ENCODE measurements around the gene KCNJ10.
A peak's percentile ranks its signal among the peaks of the same experiment; 100 is the strongest.

The KCNJ10 gene

DNA sequence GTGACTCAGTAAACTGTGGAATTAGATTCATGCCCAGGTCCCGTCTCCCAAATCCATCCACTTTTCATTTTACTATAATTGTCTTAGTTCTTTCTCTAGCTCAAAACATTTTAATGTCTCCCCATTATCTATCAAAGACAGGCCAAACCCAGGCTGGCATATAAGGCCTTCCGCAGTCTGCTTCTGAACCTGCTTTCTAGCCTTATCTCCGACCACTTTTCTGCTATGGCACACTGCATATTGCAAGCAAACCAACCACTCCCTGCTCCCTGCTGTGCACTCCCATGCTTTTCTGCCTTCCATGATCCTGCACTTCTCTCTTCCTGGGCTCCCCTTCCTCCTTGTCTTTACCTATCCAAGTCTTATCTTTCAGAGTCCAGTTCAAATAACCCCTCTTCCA is 20.9 kb downstream of the KCNJ10 start:
- no peak for ATAC-seq (ENCODE audit: low read depth)
- no peak for DNase-seq (ENCODE audit: low spot score)
- Histone ChIP-seq H3K4me3 (ENCODE audit: severe bottlenecking) (no peak overlapping the region), H3K4me1 (ENCODE audit: insufficient read depth, poor library complexity, severe bottlenecking) (no peaks in the 10 kb centered on the region), H3K36me3 (ENCODE audit: low read depth) (no peaks in the 10 kb centered on the region), H3K27me3 (ENCODE audit: insufficient read depth, poor library complexity, severe bottlenecking) (no peaks in the 10 kb centered on the region), H3K27ac (ENCODE audit: poor library complexity, severe bottlenecking) (no peak overlapping the region), H3K9me3 (ENCODE audit: severe bottlenecking) (no peaks in the 10 kb centered on the region)
- TF ChIP-seq CTCF (IDR thresholded peaks at IDR 0.05; ENCODE audit: poor library complexity, severe bottlenecking) = no peak

DNA sequence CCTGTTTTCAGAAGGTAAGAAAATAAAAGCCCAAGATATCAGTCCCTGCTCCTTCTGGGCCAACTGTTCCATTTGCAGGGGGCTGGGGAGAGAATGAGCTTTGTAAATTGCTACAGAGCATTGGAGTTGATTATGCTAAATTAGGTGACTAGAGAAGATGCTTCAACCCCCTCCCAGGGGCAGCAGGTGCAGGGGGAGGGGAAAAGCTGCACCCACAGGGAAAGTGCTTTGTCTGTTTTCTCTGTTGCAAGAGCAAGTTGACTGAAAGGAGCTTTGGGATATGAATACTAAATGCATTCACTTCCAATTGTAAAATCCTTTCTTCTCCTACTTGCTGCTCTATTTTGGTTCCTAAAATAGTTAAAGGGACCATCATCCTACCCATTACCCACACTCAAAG is 21.6 kb downstream of the KCNJ10 start:
- ATAC-seq (ENCODE audit: low read depth) = no peak
- Histone ChIP-seq H3K9me3 (ENCODE audit: severe bottlenecking) (no peaks in the 10 kb centered on the region), H3K27ac (ENCODE audit: poor library complexity, severe bottlenecking) (no peak overlapping the region), H3K36me3 (ENCODE audit: low read depth) (no peaks in the 10 kb centered on the region), H3K4me1 (ENCODE audit: insufficient read depth, poor library complexity, severe bottlenecking) (no peaks in the 10 kb centered on the region), H3K4me3 (ENCODE audit: severe bottlenecking) (no peak overlapping the region), H3K27me3 (ENCODE audit: insufficient read depth, poor library complexity, severe bottlenecking) (no peaks in the 10 kb centered on the region)
- DNase-seq (ENCODE audit: low spot score) = no peak
- TF ChIP-seq CTCF (IDR thresholded peaks at IDR 0.05; ENCODE audit: poor library complexity, severe bottlenecking) = no peak

- Histone ChIP-seq H3K9me3 (ENCODE audit: severe bottlenecking) (no peaks in the 10 kb centered on the region), H3K36me3 (ENCODE audit: low read depth) (no peaks in the 10 kb centered on the region), H3K4me3 (ENCODE audit: severe bottlenecking) (no peak overlapping the region), H3K27me3 (ENCODE audit: insufficient read depth, poor library complexity, severe bottlenecking) (no peaks in the 10 kb centered on the region), H3K4me1 (ENCODE audit: insufficient read depth, poor library complexity, severe bottlenecking) (no peaks in the 10 kb centered on the region), H3K27ac (ENCODE audit: poor library complexity, severe bottlenecking) (no peak overlapping the region)
- DNase-seq (ENCODE audit: low spot score) (no peak), ATAC-seq (ENCODE audit: low read depth) (no peak)
- TF ChIP-seq CTCF (IDR thresholded peaks at IDR 0.05; ENCODE audit: poor library complexity, severe bottlenecking) = no peak
These were observed 22.6 kb downstream of the KCNJ10 start for GRCh38 chr1:160047111-160047991.

- no peak overlapping the region for H3K4me3 ChIP-seq (ENCODE audit: severe bottlenecking)
These were observed 23.4 kb downstream of the KCNJ10 start for GRCh38 chr1:160046494-160047110.

More at GRCh38 chr1:160046494-160047110, 23.4 kb downstream of the KCNJ10 start:
- Histone ChIP-seq H3K27me3 (ENCODE audit: insufficient read depth, poor library complexity, severe bottlenecking) (no peaks in the 10 kb centered on the region), H3K27ac (ENCODE audit: poor library complexity, severe bottlenecking) (no peak overlapping the region), H3K4me1 (ENCODE audit: insufficient read depth, poor library complexity, severe bottlenecking) (no peaks in the 10 kb centered on the region), H3K9me3 (ENCODE audit: severe bottlenecking) (no peaks in the 10 kb centered on the region), H3K36me3 (ENCODE audit: low read depth) (no peaks in the 10 kb centered on the region)
- ATAC-seq (ENCODE audit: low read depth) = peak; percentile 62
- DNase-seq (ENCODE audit: low spot score) = no peak
- TF ChIP-seq CTCF (IDR thresholded peaks at IDR 0.05; ENCODE audit: poor library complexity, severe bottlenecking) = peak; percentile 69

Data from RWPE2 (cell line).